Neuronal stem cell (in vitro differentiated cells): Measurements from ENCODE around the gene CNPY1.

Experiments used
- DNase-seq: peaks from one replicate; pipeline ENCODE4 v3.0.0-alpha.2; 2013; ENCODE audit warnings: low spot score
- H2AFZ ChIP-seq: one replicate; pipeline ENCODE4 v1.6.1; 2013; ENCODE audit warnings: mild to moderate bottlenecking, low read length, inconsistent platforms
- H2AK5ac ChIP-seq: 2 replicates; pipeline ENCODE4 v1.6.1; 2013; ENCODE audit warnings: low read depth, mild to moderate bottlenecking, inconsistent platforms, low read length, moderate library complexity, mixed read lengths
- H2BK120ac ChIP-seq: 2 replicates; pipeline ENCODE4 v1.6.1; 2013; ENCODE audit warnings: low read depth, mild to moderate bottlenecking, inconsistent platforms, low read length, moderate library complexity, mixed read lengths
- H2BK12ac ChIP-seq: one replicate; pipeline ENCODE4 v1.6.1; 2013; ENCODE audit warnings: low read length, inconsistent platforms
- H2BK15ac ChIP-seq: 2 replicates; pipeline ENCODE4 v1.6.1; 2013; ENCODE audit warnings: mild to moderate bottlenecking, low read length, inconsistent platforms, mixed read lengths
- H2BK5ac ChIP-seq: one replicate; pipeline ENCODE4 v1.6.1; 2013; ENCODE audit warnings: inconsistent platforms, mild to moderate bottlenecking, low read length, moderate library complexity
- H3K14ac ChIP-seq: one replicate; pipeline ENCODE4 v1.6.1; 2013; ENCODE audit warnings: low read length, inconsistent platforms
- H3K18ac ChIP-seq: 2 replicates; pipeline ENCODE4 v1.6.1; 2013; ENCODE audit warnings: low read length, inconsistent platforms
- H3K23ac ChIP-seq: 2 replicates; pipeline ENCODE4 v1.6.1; 2013; ENCODE audit warnings: low read depth, mild to moderate bottlenecking, mixed read lengths, low read length, inconsistent platforms; ENCODE audit not compliant: poor library complexity
- H3K27ac ChIP-seq: replicated peaks from 3 replicates; pipeline ENCODE4 v1.5.1; 2013; ENCODE audit warnings: low read length, inconsistent platforms
- H3K27me3 ChIP-seq, 3 experiments: 2 replicates each; pipeline ENCODE4 v1.6.1; 2013; ENCODE audit warnings: low read length in 3 of 3, mild to moderate bottlenecking in 2 of 3, inconsistent platforms in 1 of 3, low read depth in 1 of 3, mixed read lengths in 1 of 3, moderate library complexity in 1 of 3; ENCODE audit not compliant: control insufficient read depth in 3 of 3, insufficient read depth in 3 of 3
- H3K36me3 ChIP-seq, 2 donors: replicated peaks in 1 of 2; 2 replicates each; pipeline ENCODE4 v1.6.1; 2013; ENCODE audit warnings: low read length in 2 of 2; ENCODE audit not compliant: control insufficient read depth in 2 of 2, insufficient read depth in 2 of 2
- H3K4ac ChIP-seq: 2 replicates; pipeline ENCODE4 v1.6.1; 2013; ENCODE audit warnings: inconsistent platforms, mild to moderate bottlenecking, low read length, moderate library complexity
- H3K4me1 ChIP-seq, 2 donors: 1 replicate in 1 of 2; 2 replicates in 1 of 2; pipeline ENCODE4 v1.6.1; 2013; ENCODE audit warnings: low read length in 2 of 2, low read depth in 1 of 2; ENCODE audit not compliant: control insufficient read depth in 2 of 2, insufficient read depth in 1 of 2
- H3K4me2 ChIP-seq: one replicate; pipeline ENCODE4 v1.6.1; 2013; ENCODE audit warnings: mild to moderate bottlenecking, low read length, inconsistent platforms; ENCODE audit not compliant: insufficient read depth, poor library complexity, severe bottlenecking
- H3K4me3 ChIP-seq, 2 donors: 2 replicates each; pipeline ENCODE4 v1.5.1; 2013; ENCODE audit warnings: low read length in 2 of 2, mild to moderate bottlenecking in 2 of 2, inconsistent platforms in 1 of 2, moderate library complexity in 1 of 2
- H3K79me1 ChIP-seq: one replicate; pipeline ENCODE4 v1.6.1; 2013; ENCODE audit warnings: low read depth, mild to moderate bottlenecking, inconsistent platforms, low read length, moderate library complexity
- H3K9ac ChIP-seq: one replicate; pipeline ENCODE4 v1.6.1; 2013; ENCODE audit warnings: mild to moderate bottlenecking, low read depth, low read length, inconsistent platforms; ENCODE audit not compliant: poor library complexity
- H3K9me3 ChIP-seq, 2 donors: replicated peaks in 1 of 2; 2 replicates each; pipeline versions ENCODE3 to v1.6.1; 2013; ENCODE audit warnings: low read length in 2 of 2, mild to moderate bottlenecking in 2 of 2, inconsistent platforms in 1 of 2, low read depth in 1 of 2, mixed read lengths in 1 of 2, moderate library complexity in 1 of 2; ENCODE audit not compliant: control insufficient read depth in 2 of 2, insufficient read depth in 1 of 2
- H4K8ac ChIP-seq: one replicate; pipeline ENCODE4 v1.6.1; 2013; ENCODE audit warnings: low read depth, mild to moderate bottlenecking, inconsistent platforms, low read length, moderate library complexity
- H4K91ac ChIP-seq: one replicate; pipeline ENCODE4 v1.6.1; 2013; ENCODE audit warnings: low read length, low read depth, mild to moderate bottlenecking, inconsistent platforms; ENCODE audit not compliant: poor library complexity
- WGBS, 2 donors: extraction: QIAGEN DNeasy Blood & Tissue Kit; methylation state at CpG; one replicate each; pipeline ENCODE4 v1.1.7; 2013; ENCODE audit warnings: missing lambda C conversion rate in 2 of 2, mixed read lengths in 1 of 2; ENCODE audit not compliant: insufficient read length in 2 of 2, insufficient replicate concordance in 1 of 2; ENCODE audit errors: extremely low coverage in 2 of 2; 5-methylcytosine and 5-hydroxymethylcytosine counted together

Gene CNPY1

DNA sequence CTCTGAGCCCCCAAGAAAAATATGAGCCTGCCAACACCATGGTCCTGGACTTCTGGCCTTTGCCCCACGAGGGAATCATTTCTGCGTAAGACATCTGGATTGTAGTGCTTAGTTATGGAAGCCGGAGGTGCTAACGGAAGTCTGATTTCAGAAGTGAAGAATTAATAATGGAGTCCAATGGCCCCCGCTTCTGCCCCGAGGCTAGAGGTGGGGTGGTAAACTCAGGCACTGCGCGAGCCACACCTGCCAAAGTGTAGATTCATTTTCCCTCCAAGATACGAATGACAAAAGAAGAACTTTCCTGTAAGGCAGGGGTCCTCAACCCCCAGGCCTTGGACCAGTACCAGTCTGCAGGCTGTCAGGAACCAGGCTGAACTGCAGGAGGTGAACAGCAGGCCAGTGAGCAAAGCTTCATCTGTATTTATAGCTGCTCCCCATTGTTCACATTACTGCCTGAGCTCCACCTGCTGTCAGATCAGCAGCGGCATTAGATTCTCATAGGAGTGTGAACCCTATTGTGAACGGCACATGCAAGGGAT is 22.3 kb downstream of the CNPY1 start:
- H3K4me1 ChIP-seq = peaks cover 0 to 12% of the 10 kb centered on the region in 2 donors
- no peak overlapping the region for H2BK15ac ChIP-seq
- H3K14ac ChIP-seq = peak overlapping the region; percentile 32
- H3K23ac ChIP-seq = no peak overlapping the region
- no peak overlapping the region for H2BK5ac ChIP-seq
- no peak overlapping the region for H3K4ac ChIP-seq
- peaks cover 0 to 4% of the 10 kb centered on the region in 2 donors for H3K36me3 ChIP-seq
- peaks cover 0 to 7% of the 10 kb centered on the region in 2 donors for H3K9me3 ChIP-seq
- H2BK120ac ChIP-seq = no peak overlapping the region
- no peak overlapping the region for H3K27ac ChIP-seq
- H2AK5ac ChIP-seq = no peak overlapping the region
- no peak overlapping the region for H4K91ac ChIP-seq
- no peak overlapping the region for H2AFZ ChIP-seq
- H3K27me3 ChIP-seq = peaks cover 0 to 10% (median 0%) of the 10 kb centered on the region in 3 experiments
- H4K8ac ChIP-seq = no peak overlapping the region
- no peak for DNase-seq
- WGBS, 2 donors = no CpG with 5 or more reads among the region's 11 CpGs
- H3K18ac ChIP-seq = no peak overlapping the region
- H2BK12ac ChIP-seq = no peak overlapping the region
- no peak overlapping the region for H3K4me3 ChIP-seq
- H3K9ac ChIP-seq = no peak overlapping the region
- H3K79me1 ChIP-seq = no peaks in the 10 kb centered on the region
- H3K4me2 ChIP-seq = no peak overlapping the region

- Histone ChIP-seq H2BK5ac (no peak overlapping the region), H3K79me1 (no peaks in the 10 kb centered on the region), H3K36me3 (peaks cover 0 to 7% of the 10 kb centered on the region in 2 donors), H3K4me3 (no peak overlapping the region), H2AK5ac (no peak overlapping the region), H2BK120ac (no peak overlapping the region), H3K18ac (no peak overlapping the region), H3K4me2 (no peak overlapping the region), H3K4ac (no peak overlapping the region), H2AFZ (no peak overlapping the region), H3K23ac (no peak overlapping the region), H4K91ac (no peak overlapping the region), H3K9me3 (peaks cover 0 to 12% of the 10 kb centered on the region in 2 donors), H2BK12ac (no peak overlapping the region), H4K8ac (no peak overlapping the region), H3K14ac (no peak overlapping the region), H3K9ac (no peak overlapping the region), H3K27ac (no peak overlapping the region), H3K4me1 (peaks cover 0 to 12% of the 10 kb centered on the region in 2 donors), H2BK15ac (no peak overlapping the region), H3K27me3 (peaks cover 0 to 14% (median 0%) of the 10 kb centered on the region in 3 experiments)
- no peak for DNase-seq
- no CpG with 5 or more reads among the region's 16 CpGs for WGBS, 2 donors
Observed at GRCh38 chr7:155523168-155523675, 23.1 kb downstream of the CNPY1 start.

DNA sequence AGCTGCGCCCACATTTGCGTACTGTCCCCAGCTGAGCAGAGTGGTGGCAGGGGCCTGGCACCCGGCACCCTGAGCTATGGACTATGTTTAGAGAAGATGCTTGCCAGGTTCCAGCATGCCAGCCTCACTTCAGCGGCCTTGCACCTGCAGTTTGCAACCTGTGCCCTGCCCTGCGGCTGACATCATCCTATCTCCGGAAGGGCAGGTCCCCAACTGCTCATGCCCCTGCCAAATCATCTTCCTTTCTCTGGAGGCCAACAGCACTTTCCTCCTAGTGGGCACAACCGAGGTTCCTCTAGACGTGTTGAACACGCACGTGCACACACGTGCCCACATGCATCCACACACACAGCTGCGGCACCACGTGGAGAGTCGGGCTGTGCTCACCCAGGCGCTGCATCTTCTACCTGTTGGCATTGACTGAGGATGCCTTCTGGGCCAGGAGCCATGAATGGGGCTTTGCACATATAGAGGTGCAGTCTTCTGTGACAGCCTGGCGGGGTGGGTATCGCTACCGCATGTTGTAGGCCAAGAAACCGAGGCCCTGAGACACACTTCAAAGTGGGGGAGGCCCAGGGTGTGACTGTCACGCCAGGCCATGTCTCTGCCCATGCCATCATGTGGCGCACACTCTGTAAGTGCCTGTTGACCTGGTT is 24.5 kb downstream of the CNPY1 start:
- H3K27ac ChIP-seq = no peak overlapping the region
- peaks cover 0 to 14% of the 10 kb centered on the region in 2 donors for H3K9me3 ChIP-seq
- H3K4ac ChIP-seq = no peak overlapping the region
- H3K27me3 ChIP-seq = peaks cover 0 to 26% (median 2%) of the 10 kb centered on the region in 3 experiments
- peaks cover 0 to 9% of the 10 kb centered on the region in 2 donors for H3K36me3 ChIP-seq
- peaks cover 0 to 12% of the 10 kb centered on the region in 2 donors for H3K4me1 ChIP-seq
- H2BK5ac ChIP-seq = no peak overlapping the region
- no peak overlapping the region for H3K14ac ChIP-seq
- H3K23ac ChIP-seq = peak overlapping the region; percentile 61
- H2BK15ac ChIP-seq = no peak overlapping the region
- H3K9ac ChIP-seq = no peak overlapping the region
- no peak overlapping the region for H2BK120ac ChIP-seq
- WGBS, 2 donors = no CpG with 5 or more reads among the region's 21 CpGs
- H2AK5ac ChIP-seq = no peak overlapping the region
- H2BK12ac ChIP-seq = no peak overlapping the region
- H2AFZ ChIP-seq = no peak overlapping the region
- H3K18ac ChIP-seq = peak overlapping the region; percentile 23
- no peak overlapping the region for H4K8ac ChIP-seq
- no peaks in the 10 kb centered on the region for H3K79me1 ChIP-seq
- no peak overlapping the region for H3K4me2 ChIP-seq
- no peak for DNase-seq
- H4K91ac ChIP-seq = no peak overlapping the region
- no peak overlapping the region for H3K4me3 ChIP-seq

DNA sequence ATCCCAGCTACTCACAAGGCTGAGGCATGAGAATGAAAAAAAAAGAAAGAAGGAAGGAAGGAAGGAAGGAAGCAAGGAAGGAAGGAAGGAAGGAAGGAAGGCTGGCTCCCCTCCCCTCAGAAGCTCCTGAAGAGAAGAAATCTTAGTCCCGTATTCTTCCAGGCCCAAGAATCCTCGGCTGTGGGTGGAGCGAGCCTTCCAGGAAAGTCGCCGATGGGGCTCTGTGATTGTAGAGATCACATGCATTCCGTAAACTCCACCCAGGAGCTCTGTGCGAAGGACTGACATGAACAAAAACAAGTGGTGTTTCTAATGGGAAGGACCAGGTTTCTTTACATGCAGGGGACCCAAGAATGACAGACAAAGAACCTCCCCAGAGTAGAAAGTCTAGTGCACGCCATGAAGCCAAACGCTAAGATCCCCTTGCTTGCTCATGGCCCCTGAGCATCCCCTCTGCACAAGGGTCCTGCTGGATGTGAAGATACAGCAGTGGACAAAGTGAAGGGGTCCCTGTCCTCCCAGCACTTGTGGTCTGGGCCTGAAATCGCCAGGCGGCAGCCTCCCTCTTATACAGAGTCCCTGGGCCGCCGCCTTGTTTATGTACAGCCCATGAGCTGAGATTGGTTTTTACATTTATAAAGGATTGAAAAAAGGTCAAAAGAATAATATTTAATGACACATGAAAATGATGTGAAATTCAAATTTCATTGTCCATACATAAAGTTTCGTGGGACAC is 25.2 kb downstream of the CNPY1 start:
- H3K4me2 ChIP-seq = no peak overlapping the region
- no peak overlapping the region for H2AFZ ChIP-seq
- H3K23ac ChIP-seq = no peak overlapping the region
- peaks cover 0 to 13% of the 10 kb centered on the region in 2 donors for H3K36me3 ChIP-seq
- H3K18ac ChIP-seq = no peak overlapping the region
- peaks cover 0 to 28% (median 2%) of the 10 kb centered on the region in 3 experiments for H3K27me3 ChIP-seq
- H3K4me1 ChIP-seq = peaks cover 0 to 12% of the 10 kb centered on the region in 2 donors
- no peak overlapping the region for H2BK15ac ChIP-seq
- no peak overlapping the region for H3K14ac ChIP-seq
- no peak for DNase-seq
- no peak overlapping the region for H2BK12ac ChIP-seq
- H3K9me3 ChIP-seq = peaks cover 0 to 19% of the 10 kb centered on the region in 2 donors
- H2BK5ac ChIP-seq = no peak overlapping the region
- no peak overlapping the region for H4K8ac ChIP-seq
- no CpG with 5 or more reads among the region's 14 CpGs for whole genome bisulfite sequencing, 2 donors
- H3K27ac ChIP-seq = no peak overlapping the region
- no peak overlapping the region for H2BK120ac ChIP-seq
- no peak overlapping the region for H3K4me3 ChIP-seq
- H2AK5ac ChIP-seq = no peak overlapping the region
- no peak overlapping the region for H4K91ac ChIP-seq
- no peak overlapping the region for H3K4ac ChIP-seq
- no peak overlapping the region for H3K9ac ChIP-seq
- H3K79me1 ChIP-seq = no peaks in the 10 kb centered on the region
